Measurements from ENCODE around the gene DNAH2.
A peak's percentile ranks its signal among the peaks of the same experiment; 100 is the strongest.

Gene DNAH2

DNA sequence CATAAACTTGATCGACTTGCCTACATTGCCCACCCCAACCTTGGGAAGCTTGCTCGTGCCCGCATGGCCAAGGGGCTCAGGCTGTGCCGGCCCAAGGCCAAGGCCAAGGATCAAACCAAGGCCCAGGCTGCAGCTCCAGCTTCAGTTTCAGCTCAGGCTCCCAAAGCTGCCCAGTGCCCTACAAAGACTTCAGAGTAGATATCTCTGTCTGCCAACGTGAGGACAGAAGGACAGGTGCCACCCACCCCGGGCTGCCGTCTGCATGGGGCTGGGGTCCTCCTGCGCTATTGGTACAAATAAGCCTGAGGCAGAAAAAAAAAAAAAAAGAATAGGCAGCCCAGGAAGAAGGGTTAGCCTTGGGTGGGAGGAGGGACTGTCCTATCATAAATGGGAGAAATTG, 37.1 kb downstream of the DNAH2 start:
- Histone ChIP-seq H3K36me3 (ENCODE audit: control insufficient read depth in 2 of 2, insufficient read depth in 1 of 2, low read length in 2 of 2) (no peaks in the 10 kb centered on the region; a peak in 1 of 3 replicates), H3K27ac (ENCODE audit: extremely low read depth, low read depth, low read length) (no peak overlapping the region), H3K9me3 (ENCODE audit: control insufficient read depth, insufficient read depth, low read depth, low read length) (no peaks in the 10 kb centered on the region), H3K4me3 (ENCODE audit: low read depth, low read length) (no peak overlapping the region), H3K4me1 (ENCODE audit: control insufficient read depth, insufficient read depth, low read length) (no peaks in the 10 kb centered on the region)
- ChIA-PET CTCF (interaction anchor here (0.6 to 4.0 kb wide), 5 partner anchors 11 to 765 kb away, joined by 3 to 20 read pairs (median 3); no protein-coding TSS in a partner anchor), POLR2A (no interaction called here)
- TF ChIP-seq, protein P1, sequence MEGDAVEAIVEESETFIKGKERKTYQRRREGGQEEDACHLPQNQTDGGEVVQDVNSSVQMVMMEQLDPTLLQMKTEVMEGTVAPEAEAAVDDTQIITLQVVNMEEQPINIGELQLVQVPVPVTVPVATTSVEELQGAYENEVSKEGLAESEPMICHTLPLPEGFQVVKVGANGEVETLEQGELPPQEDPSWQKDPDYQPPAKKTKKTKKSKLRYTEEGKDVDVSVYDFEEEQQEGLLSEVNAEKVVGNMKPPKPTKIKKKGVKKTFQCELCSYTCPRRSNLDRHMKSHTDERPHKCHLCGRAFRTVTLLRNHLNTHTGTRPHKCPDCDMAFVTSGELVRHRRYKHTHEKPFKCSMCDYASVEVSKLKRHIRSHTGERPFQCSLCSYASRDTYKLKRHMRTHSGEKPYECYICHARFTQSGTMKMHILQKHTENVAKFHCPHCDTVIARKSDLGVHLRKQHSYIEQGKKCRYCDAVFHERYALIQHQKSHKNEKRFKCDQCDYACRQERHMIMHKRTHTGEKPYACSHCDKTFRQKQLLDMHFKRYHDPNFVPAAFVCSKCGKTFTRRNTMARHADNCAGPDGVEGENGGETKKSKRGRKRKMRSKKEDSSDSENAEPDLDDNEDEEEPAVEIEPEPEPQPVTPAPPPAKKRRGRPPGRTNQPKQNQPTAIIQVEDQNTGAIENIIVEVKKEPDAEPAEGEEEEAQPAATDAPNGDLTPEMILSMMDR (tag by site-specific recombination; IDR thresholded peaks at IDR 0.05), result no peak
- TF ChIP-seq ZNF132 (tag by site-specific recombination; IDR thresholded peaks at IDR 0.05; ENCODE audit: borderline replicate concordance) (no peak), GLIS2 (tag by site-specific recombination; IDR thresholded peaks at IDR 0.05) (no peak), ZNF473 (tag by site-specific recombination; IDR thresholded peaks at IDR 0.05) (no peak), ZNF561 (tag by site-specific recombination; IDR thresholded peaks at IDR 0.05; ENCODE audit: borderline replicate concordance) (no peak), ZNF114 (tag by site-specific recombination; IDR thresholded peaks at IDR 0.05) (no peak), ZNF596 (tag by site-specific recombination; IDR thresholded peaks at IDR 0.05) (no peak), ZNF776 (tag by site-specific recombination; IDR thresholded peaks at IDR 0.05; ENCODE audit: borderline replicate concordance) (no peak), ZNF747 (tag by site-specific recombination; IDR thresholded peaks at IDR 0.05) (no peak), ZNF529 (tag by site-specific recombination; IDR thresholded peaks at IDR 0.05; ENCODE audit: insufficient replicate concordance) (no peak), ZNF621 (tag by site-specific recombination; IDR thresholded peaks at IDR 0.05) (no peak), ZNF423 (tag by site-specific recombination; IDR thresholded peaks at IDR 0.05) (no peak)
- TF ChIP-seq, protein P2, sequence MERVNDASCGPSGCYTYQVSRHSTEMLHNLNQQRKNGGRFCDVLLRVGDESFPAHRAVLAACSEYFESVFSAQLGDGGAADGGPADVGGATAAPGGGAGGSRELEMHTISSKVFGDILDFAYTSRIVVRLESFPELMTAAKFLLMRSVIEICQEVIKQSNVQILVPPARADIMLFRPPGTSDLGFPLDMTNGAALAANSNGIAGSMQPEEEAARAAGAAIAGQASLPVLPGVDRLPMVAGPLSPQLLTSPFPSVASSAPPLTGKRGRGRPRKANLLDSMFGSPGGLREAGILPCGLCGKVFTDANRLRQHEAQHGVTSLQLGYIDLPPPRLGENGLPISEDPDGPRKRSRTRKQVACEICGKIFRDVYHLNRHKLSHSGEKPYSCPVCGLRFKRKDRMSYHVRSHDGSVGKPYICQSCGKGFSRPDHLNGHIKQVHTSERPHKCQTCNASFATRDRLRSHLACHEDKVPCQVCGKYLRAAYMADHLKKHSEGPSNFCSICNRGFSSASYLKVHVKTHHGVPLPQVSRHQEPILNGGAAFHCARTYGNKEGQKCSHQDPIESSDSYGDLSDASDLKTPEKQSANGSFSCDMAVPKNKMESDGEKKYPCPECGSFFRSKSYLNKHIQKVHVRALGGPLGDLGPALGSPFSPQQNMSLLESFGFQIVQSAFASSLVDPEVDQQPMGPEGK (tag by site-specific recombination; IDR thresholded peaks at IDR 0.05), result no peak
- TF ChIP-seq, protein P3, sequence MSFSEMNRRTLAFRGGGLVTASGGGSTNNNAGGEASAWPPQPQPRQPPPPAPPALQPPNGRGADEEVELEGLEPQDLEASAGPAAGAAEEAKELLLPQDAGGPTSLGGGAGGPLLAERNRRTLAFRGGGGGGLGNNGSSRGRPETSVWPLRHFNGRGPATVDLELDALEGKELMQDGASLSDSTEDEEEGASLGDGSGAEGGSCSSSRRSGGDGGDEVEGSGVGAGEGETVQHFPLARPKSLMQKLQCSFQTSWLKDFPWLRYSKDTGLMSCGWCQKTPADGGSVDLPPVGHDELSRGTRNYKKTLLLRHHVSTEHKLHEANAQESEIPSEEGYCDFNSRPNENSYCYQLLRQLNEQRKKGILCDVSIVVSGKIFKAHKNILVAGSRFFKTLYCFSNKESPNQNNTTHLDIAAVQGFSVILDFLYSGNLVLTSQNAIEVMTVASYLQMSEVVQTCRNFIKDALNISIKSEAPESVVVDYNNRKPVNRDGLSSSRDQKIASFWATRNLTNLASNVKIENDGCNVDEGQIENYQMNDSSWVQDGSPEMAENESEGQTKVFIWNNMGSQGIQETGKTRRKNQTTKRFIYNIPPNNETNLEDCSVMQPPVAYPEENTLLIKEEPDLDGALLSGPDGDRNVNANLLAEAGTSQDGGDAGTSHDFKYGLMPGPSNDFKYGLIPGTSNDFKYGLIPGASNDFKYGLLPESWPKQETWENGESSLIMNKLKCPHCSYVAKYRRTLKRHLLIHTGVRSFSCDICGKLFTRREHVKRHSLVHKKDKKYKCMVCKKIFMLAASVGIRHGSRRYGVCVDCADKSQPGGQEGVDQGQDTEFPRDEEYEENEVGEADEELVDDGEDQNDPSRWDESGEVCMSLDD (tag by site-specific recombination; IDR thresholded peaks at IDR 0.05), result no peak
- TF ChIP-seq, protein P4, sequence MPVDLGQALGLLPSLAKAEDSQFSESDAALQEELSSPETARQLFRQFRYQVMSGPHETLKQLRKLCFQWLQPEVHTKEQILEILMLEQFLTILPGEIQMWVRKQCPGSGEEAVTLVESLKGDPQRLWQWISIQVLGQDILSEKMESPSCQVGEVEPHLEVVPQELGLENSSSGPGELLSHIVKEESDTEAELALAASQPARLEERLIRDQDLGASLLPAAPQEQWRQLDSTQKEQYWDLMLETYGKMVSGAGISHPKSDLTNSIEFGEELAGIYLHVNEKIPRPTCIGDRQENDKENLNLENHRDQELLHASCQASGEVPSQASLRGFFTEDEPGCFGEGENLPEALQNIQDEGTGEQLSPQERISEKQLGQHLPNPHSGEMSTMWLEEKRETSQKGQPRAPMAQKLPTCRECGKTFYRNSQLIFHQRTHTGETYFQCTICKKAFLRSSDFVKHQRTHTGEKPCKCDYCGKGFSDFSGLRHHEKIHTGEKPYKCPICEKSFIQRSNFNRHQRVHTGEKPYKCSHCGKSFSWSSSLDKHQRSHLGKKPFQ (tag by site-specific recombination; IDR thresholded peaks at IDR 0.05), result no peak

DNA sequence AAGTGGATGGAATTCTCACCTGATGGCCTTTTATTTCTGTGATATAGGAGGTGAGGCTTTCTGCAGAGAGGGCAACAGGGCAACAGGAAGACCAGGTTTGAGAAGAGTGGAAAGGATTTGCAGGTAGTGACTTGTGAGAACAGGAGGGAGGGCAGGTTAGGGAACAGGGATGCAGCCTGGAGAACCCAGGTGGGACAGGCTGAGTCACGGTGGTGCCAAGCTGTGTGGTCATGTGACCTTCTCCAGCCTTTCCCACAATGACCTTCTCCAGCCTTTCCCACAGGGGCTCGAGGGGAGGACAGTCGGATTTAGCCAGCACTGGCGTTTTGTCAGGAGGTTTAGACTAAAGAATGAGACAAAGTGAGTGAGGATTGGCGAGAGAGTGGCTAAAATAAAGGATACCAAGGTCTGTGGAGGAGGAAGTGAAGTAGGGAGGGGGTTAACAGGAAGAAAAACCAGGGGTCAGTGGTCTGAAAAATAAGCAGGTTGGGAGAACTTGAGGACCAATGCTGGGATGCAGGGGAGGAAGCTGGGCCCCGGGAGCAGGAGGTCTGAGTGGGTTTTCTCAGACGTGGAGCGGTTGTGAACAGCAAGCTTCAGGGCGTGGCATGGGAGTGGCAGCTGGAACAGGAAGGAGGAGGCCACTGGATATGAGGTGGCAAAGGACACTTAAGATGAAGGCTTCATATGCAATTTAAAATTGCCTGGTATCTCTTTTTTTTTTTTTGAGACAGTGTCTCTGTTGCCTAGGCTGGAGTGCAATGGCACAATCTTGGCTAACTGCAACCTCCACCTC, 37.7 kb downstream of the DNAH2 start:
- 0 out of 2 replicates have a peak, but pooled peaks have one; percentile 29 for TF ChIP-seq KLF9 (tag by site-specific recombination; IDR thresholded peaks at IDR 0.05; ENCODE audit: low read depth)
- no peak for TF ChIP-seq ZNF350 (tag by site-specific recombination; IDR thresholded peaks at IDR 0.05)
- 0 out of 2 replicates have a peak, but pooled peaks have one; percentile 37 for TF ChIP-seq KLF1 (tag by site-specific recombination; IDR thresholded peaks at IDR 0.05)
- Histone ChIP-seq H3K36me3 (ENCODE audit: control insufficient read depth in 2 of 2, insufficient read depth in 1 of 2, low read length in 2 of 2) (no peaks in the 10 kb centered on the region), H3K4me1 (ENCODE audit: control insufficient read depth, insufficient read depth, low read length) (no peaks in the 10 kb centered on the region), H3K4me3 (ENCODE audit: low read depth, low read length) (no peak overlapping the region), H3K27ac (ENCODE audit: extremely low read depth, low read depth, low read length) (no peak overlapping the region), H3K9me3 (ENCODE audit: control insufficient read depth, insufficient read depth, low read depth, low read length) (no peaks in the 10 kb centered on the region)
- CTCF ChIA-PET, result interaction anchor here (0.6 to 4.0 kb wide), 5 partner anchors 11 to 764 kb away, joined by 3 to 20 read pairs (median 3); no protein-coding TSS in a partner anchor
- POLR2A ChIA-PET, result no interaction called here

Measured in HEK293 (cell line).